NCI-H82 (cell line): ENCODE measurements around the gene OR6C4.
"Not testable (repeated sequence)": the region's sequence is repeated elsewhere in the genome, so short reads cannot be mapped to it uniquely, and the experiment has no call there.

ENCODE experiments used
- DNase-seq: peaks from one replicate; lab custom pipeline; 2025; lab: John Stamatoyannopoulos, UW

OR6C4 gene

DNA sequence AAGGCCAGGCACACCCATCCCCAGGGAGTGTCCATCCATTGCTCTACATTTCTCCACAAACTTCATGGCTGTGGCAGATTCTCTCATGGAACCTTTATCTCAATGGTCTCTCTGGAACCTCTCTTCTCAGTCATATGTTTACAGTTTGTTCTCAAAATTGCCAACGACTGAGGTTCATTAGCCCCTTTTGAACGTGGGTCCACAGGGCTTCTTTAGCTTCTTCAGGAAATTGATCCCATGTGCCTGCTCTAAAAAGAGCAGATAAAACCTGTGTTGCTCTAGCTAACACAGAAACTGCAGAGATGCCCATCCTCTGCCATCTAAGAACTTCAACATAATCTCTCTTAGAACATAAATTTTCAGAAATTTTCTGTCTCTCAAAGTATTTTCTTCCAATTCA, at the start of gene OR6C4:
Gene OR6C4 (plus strand): TSS at position 301 of the 400 bp plus-strand sequence. CDS start 1,625 bp downstream, outside the sequence.
- no peak for DNase-seq

GRCh38 chr12:55499810-55500252, 49.6 kb upstream of the OR6C4 start:
- DNase-seq, result no peak

DNA sequence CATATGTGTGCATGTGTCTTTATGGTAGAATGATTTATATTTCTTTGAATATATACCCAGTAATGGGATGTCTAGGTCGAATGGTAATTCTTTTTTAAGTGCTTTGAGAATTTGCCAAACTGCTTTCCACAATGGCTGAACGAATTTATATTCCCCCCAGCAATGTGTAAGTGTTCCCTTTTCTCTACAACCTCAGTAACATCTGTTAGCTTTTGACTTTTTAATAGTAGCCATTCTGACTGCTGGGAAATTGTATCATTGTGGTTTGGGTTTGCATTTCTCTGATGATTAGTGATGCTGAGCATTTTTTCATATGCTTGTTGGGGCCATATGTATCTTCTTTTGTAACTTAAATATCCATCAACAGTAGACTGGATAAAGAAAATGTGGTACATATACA, 47.8 kb upstream of the OR6C4 start:
- no peak for DNase-seq

DNA sequence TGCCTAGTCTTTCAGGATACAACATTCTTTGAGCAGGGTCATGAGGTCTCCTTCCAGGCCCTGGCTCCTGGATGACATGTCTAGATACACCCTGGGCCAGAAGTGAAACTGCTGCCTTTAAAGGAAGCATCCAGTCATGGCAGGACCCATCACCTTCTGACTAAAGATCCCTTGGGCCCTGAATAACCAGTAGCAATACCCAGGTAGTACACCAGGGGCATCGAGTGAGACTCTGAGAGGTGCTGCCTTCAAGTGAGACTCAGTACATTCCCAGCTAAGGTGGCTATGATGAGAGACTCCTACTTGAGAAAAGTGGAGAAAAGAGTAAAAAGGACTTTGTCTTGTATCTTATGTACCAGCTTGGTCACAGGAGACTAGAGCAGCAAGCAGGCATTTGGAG, 33.7 kb upstream of the OR6C4 start:
- DNase-seq, result no peak

DNA sequence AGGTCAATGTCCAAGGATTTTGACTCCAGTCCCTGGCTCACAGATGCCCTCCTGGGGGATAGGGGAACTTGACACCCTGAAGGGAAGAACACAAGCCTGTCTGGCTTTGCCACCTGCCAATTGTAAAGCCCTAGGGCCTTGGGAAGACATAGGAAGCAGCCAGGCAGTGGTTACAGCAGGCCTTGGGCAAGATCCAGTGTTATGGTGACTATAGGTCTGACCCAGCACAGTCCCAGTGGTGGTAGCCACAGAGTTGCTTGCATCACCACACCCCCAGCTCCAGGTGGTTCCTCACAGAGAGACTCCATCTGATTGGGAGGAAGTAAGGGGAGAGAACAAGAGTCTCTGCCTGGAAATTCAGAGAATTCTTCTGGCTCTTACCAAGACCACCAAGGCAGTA, 33.0 kb upstream of the OR6C4 start:
- DNase-seq, result no peak

GRCh38 chr12:55548235-55548634, 1.2 kb upstream of the OR6C4 start:
- not testable (repeated sequence) for DNase-seq

DNA sequence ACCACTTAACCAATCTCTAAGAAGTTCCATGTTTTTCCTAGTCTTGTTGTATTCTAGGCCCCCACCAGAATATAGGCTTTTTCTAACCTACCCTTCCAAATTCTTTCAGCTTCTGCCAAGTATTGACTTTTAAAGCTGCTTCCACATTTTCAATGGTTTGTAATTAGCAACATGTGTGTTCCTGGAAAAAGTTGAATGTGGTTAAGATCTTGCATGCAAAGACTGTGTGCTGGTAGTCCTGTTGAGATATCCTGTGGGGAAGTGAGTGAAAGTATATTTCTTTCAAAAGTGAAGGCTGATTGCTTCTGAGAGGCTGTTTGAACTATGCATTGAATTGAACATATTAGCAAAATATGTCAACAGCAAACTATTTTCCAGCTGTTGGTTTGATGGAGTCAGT, 646 bp upstream of the OR6C4 start:
- no peak for DNase-seq

- no peak for DNase-seq
These were observed 4.9 kb downstream of the OR6C4 start for GRCh38 chr12:55554296-55554695.

GRCh38 chr12:55570060-55570459, 20.7 kb downstream of the OR6C4 start:
- DNase-seq, result not testable (repeated sequence)

GRCh38 chr12:55570689-55571088, 21.3 kb downstream of the OR6C4 start:
- DNase-seq, result not testable (repeated sequence)

- no peak for DNase-seq
These were observed 22.8 kb downstream of the OR6C4 start, which contains the start of gene OR2AP1 for GRCh38 chr12:55572168-55572567. OR2AP1 (plus strand) TSS chr12:55572468; CDS start chr12:55574415, 1,947 bp downstream.

DNA sequence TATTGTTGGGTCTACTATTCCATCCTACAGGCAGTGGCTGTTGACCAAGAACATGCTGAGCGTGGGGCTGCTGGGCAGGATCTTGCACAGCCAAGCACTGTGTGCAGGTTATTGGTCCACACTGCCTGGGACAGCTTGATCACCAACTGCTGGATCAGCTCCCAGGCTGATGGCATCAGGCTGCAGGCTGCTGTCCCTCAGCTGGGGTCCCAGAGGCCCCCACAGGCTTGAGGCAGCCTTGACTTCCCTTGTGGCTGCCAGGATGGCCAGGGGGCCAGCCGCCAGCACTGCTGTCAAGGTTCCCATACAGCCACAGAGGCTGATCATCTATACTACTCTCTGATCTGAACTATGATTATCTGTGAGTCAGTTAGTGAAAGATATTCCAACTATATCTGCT, 32.7 kb downstream of the OR6C4 start:
- DNase-seq, result no peak

DNA sequence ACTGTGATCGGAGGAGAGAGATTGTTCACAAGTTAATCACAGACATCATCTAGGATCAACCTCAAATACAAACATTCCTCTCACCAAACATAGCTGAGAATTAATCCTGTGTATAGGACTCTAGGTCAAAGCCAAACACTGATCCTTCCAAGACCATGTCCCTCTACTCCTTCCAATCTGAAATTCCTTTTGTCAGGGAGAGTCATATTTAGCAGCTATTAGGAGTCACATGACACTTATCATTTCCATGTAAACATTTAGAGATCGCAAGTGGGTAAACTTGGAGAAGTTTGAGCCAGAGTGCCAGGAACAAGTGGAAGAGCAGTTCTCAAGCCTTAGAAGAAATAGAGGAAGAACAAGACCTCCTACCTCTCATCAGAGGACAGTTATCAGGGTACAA, 36.4 kb downstream of the OR6C4 start:
- no peak for DNase-seq

DNA sequence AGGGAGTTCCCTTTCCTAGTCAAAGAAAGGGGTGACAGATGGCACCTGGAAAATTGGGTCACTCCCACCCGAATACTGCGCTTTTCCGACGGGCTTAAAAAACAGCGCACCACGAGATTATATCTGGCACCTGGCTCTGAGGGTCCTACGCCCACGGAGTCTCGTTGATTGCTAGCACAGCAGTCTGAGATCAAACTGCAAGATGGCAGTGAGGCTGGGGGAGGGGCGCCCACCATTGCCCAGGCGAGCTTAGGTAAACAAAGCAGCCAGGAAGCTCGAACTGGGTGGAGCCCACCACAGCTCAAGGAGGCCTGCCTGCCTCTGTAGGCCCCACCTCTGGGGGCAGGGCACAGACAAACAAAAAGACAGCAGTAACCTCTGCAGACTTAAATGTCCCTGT, 40.8 kb downstream of the OR6C4 start:
- DNase-seq, result peak; percentile 1
